A673 (cell line): ENCODE results near the gene HOXC5. TPM values are rescaled to one million over a fixed set of nuclear protein-coding genes. Genes with fewer than 3 reads are reported as not detected.

Source experiments
- Bru-seq: library from RNA; stranded (reverse); fragments of 400-500 nt; gene quantifications from one replicate; lab custom pipeline; 2021; lab: Mats Ljungman, UMichigan
- BruChase-seq, 2 experiments: library from RNA; stranded (reverse); fragments of 400-500 nt; gene quantifications; one replicate each; lab custom pipeline; 2021; lab: Mats Ljungman, UMichigan
- BruUV-seq: library from RNA; stranded (reverse); fragments of 400-500 nt; replicated peaks from 2 replicates; lab custom pipeline; 2021; lab: Mats Ljungman, UMichigan
- CTCF ChIA-PET: fragments of 300-600 bp; sonication (Branson Sonifier 250); formaldehyde crosslinking; loops from one replicate; lab custom pipeline; 2022; ENCODE audit warnings: antibody characterized with exemption; lab: Charles Lee
- POLR2A ChIA-PET: fragments of 300-600 bp; sonication (Branson Sonifier 250); formaldehyde crosslinking; loops from one replicate; lab custom pipeline; 2022; ENCODE audit warnings: antibody characterized with exemption; ENCODE audit not compliant: low non-redundant PET; lab: Charles Lee
- DNase-seq: peaks from one replicate; pipeline ENCODE4 v3.0.0-alpha.2; 2015; ENCODE audit warnings: low spot score
- H3K27ac ChIP-seq: fragments of 200-600 bp; sonication (generic); 2 replicates; pipeline ENCODE4 v1.5.1; 2016; ENCODE audit warnings: mixed run types, low read depth, mild to moderate bottlenecking, mixed read lengths, antibody characterized with exemption, low read length; ENCODE audit not compliant: poor library complexity, severe bottlenecking
- H3K27me3 ChIP-seq: fragments of 200-600 bp; sonication (generic); replicated peaks from 2 replicates; pipeline ENCODE4 v1.6.1; 2017; ENCODE audit warnings: mixed run types, low read depth, mild to moderate bottlenecking, mixed read lengths, antibody characterized with exemption, low read length; ENCODE audit not compliant: insufficient read depth, poor library complexity
- H3K36me3 ChIP-seq: fragments of 200-600 bp; sonication (generic); 2 replicates; pipeline ENCODE4 v1.6.1; 2016; ENCODE audit warnings: mixed run types, mild to moderate bottlenecking, mixed read lengths, antibody characterized with exemption, low read length; ENCODE audit not compliant: insufficient read depth, poor library complexity, severe bottlenecking
- H3K4me1 ChIP-seq: fragments of 200-600 bp; sonication (generic); 2 replicates; pipeline ENCODE4 v1.6.1; 2017; ENCODE audit warnings: mixed run types, mild to moderate bottlenecking, mixed read lengths, antibody characterized with exemption, low read length; ENCODE audit not compliant: insufficient read depth, poor library complexity, severe bottlenecking
- H3K4me3 ChIP-seq: fragments of 200-600 bp; sonication (generic); 2 replicates; pipeline ENCODE4 v1.5.1; 2016; ENCODE audit warnings: low read depth, mixed run types, mild to moderate bottlenecking, mixed read lengths, low read length; ENCODE audit not compliant: poor library complexity, severe bottlenecking
- H3K9me3 ChIP-seq: fragments of 200-600 bp; sonication (generic); 2 replicates; pipeline ENCODE4 v1.6.1; 2016; ENCODE audit warnings: mixed run types, low read depth, mild to moderate bottlenecking, mixed read lengths, antibody characterized with exemption, low read length; ENCODE audit not compliant: poor library complexity, severe bottlenecking
- CTCF ChIP-seq: fragments of 300-800, 200-600 bp; sonication (generic); conservative IDR thresholded peaks from 2 replicates; pipeline ENCODE4 v1.5.1; 2017; ENCODE audit warnings: low read depth, mild to moderate bottlenecking, antibody characterized with exemption, low read length, moderate library complexity, mixed read lengths
- EZH2 ChIP-seq: fragments of 200-600 bp; sonication (generic); IDR thresholded peaks from 2 replicates; pipeline ENCODE4 v1.6.1; 2017; ENCODE audit warnings: borderline replicate concordance, low read depth, mild to moderate bottlenecking, mixed read lengths, antibody characterized with exemption, low read length; ENCODE audit not compliant: poor library complexity, severe bottlenecking
- intact Hi-C: fragments of 100-400 bp; cut with micrococcal nuclease; formaldehyde crosslinking; loops from one replicate; pipeline ENCODE4 v1.10.0; 2022; ENCODE audit not compliant: unreplicated experiment
- long read RNA-seq: library from polyadenylated mRNA; stranded (forward); transcript quantifications from one replicate; pipeline ENCODE4 v2.0.0, GENCODE V29; 2022
- total RNA-seq: library from RNA; stranded (reverse); gene quantifications from 2 replicates; pipeline ENCODE4 v1.2.3, GENCODE V29; 2021

The HOXC5 gene
- total RNA-seq (1.6 and 1.9 TPM in 2 replicates), Bru-seq, nascent RNA (percentile 78 among the genes with signal in this experiment), BruChase-seq, experiment 1, labeled RNA remaining after a 2-hour chase (percentile 80 among the genes with signal in this experiment), BruChase-seq, experiment 2, labeled RNA remaining after a 6-hour chase (percentile 66 among the genes with signal in this experiment)
- long read RNA-seq, result 0 reads

DNA sequence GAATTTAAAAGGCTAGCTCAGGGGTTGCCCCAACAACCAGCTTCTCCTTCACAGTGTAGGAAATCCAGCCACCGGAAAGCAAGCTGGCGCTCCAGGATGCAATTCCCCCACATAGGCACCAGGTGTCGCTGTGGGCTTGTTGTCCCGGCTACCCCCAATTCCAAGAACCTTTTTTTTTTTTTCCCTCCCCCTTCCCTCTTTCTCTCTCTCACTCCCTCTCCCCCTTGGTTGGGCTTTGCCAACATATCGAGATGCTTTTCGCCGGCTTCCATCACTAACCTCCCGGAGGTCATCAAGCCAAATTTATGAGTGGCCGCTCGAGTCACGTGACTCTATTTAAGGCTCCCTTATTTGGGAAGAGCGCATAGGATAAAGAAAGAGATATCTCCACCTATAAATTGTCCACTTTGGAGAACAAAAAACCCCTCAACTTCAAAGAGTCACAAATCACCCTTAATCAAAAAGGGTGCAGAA, at the start of gene HOXC5:
Gene HOXC5 (plus strand): TSS at position 424 of the 474 bp plus-strand sequence. CDS start 73 bp downstream, outside the sequence.
- ChIA-PET POLR2A (interaction anchor here (0.6 kb wide), 1 partner anchor 8 kb away, joined by 18 read pairs; no protein-coding TSS in a partner anchor), CTCF (interaction anchor here (0.5 to 2.2 kb wide), 18 partner anchors 15 to 1021 kb away, joined by 3 to 22 read pairs (median 6); partner anchors contain the start of gene HOXC10)
- DNase-seq, result peak; percentile 91
- Histone ChIP-seq H3K9me3 (no peaks in the 10 kb centered on the region), H3K36me3 (peaks cover 13% of the 10 kb centered on the region), H3K27me3 (no peaks in the 10 kb centered on the region), H3K27ac (no peak within 1 kb of the TSS), H3K4me3 (peak within 1 kb of the TSS; percentile 43), H3K4me1 (peaks cover 43% of the 10 kb centered on the region)
- intact Hi-C loops, result loop anchor here (2.0 to 5.0 kb wide), 2 partner anchors 105 to 158 kb away; no protein-coding TSS in a partner anchor
- TF ChIP-seq CTCF, result peak; percentile 98
- TF ChIP-seq EZH2, result no peak
- BruUV-seq, result no TSS peak

- BruUV-seq, result TSS peak; percentile 62
- POLR2A ChIA-PET, result no interaction called here
- CTCF ChIA-PET, result no interaction called here
- Histone ChIP-seq H3K4me1 (peaks cover 44% of the 10 kb centered on the region), H3K27me3 (no peaks in the 10 kb centered on the region), H3K9me3 (no peaks in the 10 kb centered on the region), H3K4me3 (no peak overlapping the region), H3K27ac (peak overlapping the region; percentile 64), H3K36me3 (no peaks in the 10 kb centered on the region)
- intact Hi-C loops, result loop anchor here (5.0 to 10.0 kb wide), 3 partner anchors 216 to 391 kb away; no protein-coding TSS in a partner anchor
- DNase-seq, result no peak
- no peak for TF ChIP-seq CTCF
- no peak for TF ChIP-seq EZH2
These were observed 49.3 kb upstream of the HOXC5 start for GRCh38 chr12:53983568-53983949.

DNA sequence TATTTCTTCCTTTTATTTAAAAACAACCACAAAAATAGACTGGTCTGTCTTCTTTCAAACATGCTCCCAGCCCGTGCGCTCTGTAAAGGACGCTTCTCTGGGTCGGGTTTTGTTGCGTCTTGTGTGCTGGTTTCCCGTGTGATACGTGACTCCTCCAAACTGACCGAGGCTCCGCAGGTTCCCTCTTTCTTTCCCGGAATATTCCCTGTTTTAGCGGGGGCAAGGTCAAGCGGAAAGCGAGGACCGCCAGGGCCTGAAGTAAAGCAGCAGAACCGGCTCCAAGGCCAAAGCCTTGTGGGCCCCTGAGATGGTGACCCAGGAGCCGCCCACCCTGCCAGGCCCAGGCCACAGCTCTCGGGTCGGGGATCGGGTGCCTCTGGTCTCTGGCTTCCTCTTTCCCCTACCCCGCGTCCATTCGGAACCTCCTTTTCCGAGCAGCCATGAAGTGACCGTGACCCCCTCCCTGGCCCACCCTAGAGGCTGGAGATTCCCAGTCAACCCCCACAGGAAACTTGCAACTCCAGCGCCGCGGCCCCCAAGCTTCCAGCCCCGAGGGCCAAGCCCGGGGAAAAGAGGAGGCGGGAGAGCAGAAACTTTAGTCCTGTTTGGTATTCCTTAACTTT, 48.8 kb upstream of the HOXC5 start:
- peaks cover 43% of the 10 kb centered on the region for H3K4me1 ChIP-seq
- H3K27me3 ChIP-seq, result no peaks in the 10 kb centered on the region
- H3K4me3 ChIP-seq, result peak overlapping the region; percentile 31
- H3K9me3 ChIP-seq, result no peaks in the 10 kb centered on the region
- CTCF ChIA-PET, result interaction anchor here (0.6 to 3.4 kb wide), 5 partner anchors 12 to 396 kb away, joined by 4 to 32 read pairs (median 8); no protein-coding TSS in a partner anchor
- DNase-seq, result no peak
- POLR2A ChIA-PET, result no interaction called here
- H3K36me3 ChIP-seq, result no peaks in the 10 kb centered on the region
- intact Hi-C loops, result loop anchor here (1.0 to 10.0 kb wide), 5 partner anchors 217 to 391 kb away; no protein-coding TSS in a partner anchor
- BruUV-seq, result no TSS peak
- H3K27ac ChIP-seq, result peak overlapping the region; percentile 64
- TF ChIP-seq CTCF (no peak), EZH2 (no peak)
